ENCODE data around the gene E2F8.

E2F8 gene

DNA sequence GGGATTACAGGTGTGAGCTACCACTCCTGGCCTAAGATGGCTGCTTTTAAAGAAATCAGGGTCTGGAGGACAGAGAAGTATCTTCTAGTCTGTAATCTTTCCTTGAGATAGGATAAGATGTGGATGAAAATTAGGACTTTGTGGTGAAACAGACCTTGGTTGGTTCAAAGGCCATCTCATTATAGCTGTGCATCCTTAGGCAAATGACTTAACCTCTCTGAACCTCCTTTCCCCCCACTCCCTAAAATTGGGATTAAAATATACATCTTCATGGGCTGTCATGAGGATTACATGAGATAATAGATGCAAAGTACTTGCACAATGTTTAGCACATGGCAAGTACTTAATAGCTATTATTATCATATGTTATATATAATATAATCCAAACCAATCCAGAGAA lies 10.8 kb upstream of the E2F8 start:
- DNase-seq, result no peak

DNA sequence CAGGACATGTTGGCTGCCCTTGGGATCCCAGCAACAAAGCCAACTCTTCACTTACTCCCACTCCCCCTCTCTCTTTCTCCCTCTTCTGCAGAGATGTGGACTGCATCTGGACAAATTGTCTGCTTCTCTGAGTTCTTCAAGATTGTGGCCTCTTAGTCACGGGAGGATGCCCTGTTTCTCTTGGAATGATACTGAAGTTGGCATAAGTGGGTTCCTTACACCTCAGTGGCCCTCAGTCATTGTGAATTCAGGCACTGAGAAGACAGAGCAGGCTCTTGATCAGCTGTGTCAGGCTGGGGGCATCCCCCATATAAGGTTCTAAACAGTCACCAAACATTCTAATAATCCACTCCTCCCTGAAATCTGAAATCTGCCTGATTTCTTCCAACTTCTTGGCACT lies 6.1 kb upstream of the E2F8 start:
- DNase-seq, result no peak

DNA sequence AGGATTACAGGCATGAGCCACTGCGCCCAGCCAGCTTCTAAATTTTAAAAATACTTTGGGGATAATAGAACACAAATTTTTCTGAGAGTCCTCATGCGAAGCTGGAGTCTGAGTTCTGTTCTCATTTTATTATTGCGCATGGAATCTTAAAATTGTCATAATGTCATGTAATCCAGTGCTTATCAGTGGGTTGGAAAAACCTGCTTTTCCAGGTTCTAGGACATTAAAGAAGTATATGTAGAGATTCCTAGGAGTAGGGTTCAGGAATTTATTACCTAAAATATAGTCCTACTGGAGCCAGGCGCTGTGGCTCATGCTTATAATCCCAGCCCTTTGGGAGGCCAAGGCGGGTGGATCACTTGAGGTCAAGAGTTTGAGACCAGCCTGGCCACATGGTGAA lies 4.6 kb upstream of the E2F8 start:
- DNase-seq, result no peak

DNA sequence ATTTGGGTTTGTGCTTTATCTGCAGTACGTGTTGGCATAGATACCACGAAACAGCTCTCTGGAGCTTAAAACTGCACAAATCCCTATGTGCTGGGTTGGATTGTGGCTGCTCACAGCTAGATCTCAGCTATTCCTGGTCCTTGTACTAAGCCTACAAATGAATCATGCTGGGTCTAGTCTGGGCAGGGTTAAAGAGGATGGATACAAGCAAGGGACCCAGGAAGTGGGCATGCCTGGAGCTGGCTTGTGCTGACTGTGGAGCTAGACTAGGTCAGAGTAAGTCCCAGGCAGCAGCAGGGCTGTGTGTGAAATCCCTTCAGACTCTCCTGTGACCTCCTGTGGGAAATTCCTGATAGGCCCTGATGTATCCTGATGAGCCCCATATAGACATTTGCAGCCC lies 3.9 kb upstream of the E2F8 start:
- no peak for DNase-seq

DNA sequence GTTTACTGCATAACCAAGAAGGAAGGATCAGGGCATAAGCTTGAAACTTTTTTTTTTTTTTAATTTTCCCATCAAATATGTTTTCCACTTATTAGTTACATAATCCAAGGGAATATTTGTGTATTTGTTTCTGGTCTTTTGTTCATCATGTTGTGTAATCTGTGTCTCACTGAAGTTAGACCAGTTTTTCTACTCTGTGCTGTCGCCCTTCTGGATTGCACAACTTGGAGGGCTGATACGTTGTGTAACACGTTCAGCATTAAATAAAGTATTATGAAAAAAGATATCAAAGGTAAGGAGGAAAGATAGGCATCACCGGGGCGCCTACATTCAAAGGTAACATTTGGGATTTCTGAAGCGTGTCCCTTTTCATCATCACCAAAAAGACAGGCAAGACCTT lies 3.3 kb upstream of the E2F8 start:
- DNase-seq, result no peak

DNA sequence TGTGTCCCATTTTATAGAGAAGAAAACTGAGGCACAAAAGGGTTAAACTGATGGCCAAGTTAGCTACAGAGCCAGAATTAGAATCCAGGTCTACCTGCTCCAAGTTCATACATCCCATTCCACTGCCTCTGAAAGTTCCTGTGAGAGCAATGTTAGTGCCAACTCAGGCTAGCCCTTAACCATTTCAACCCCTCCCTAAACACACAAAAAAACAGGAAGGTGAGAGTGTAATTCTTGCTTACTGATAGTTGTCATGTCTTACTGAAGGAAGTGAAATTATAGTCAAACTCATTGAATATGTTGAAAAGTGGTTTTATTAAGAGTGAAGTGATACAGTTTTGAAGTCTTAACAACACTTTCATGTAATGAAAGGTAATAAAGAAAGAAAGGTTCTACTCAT lies 2.9 kb upstream of the E2F8 start:
- no peak for DNase-seq

DNA sequence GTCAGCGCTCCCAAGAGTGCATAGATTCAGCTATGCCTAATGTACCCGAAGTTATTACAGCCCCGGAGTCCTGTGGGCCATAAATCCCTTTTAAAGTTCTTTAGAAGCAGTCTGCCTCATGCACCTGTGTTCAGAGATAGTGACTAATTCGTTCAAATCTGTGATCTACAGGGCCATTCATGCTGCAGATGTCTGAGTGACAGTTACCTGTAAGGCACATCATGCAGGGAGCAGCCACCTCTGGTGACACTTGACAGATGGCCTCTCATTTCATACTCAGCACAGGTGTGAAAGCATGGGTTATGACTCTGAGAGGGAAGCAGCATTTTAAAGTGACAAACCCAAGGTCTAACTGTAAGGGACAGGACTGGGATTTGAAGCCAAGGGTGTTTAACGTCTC lies 2.4 kb upstream of the E2F8 start:
- DNase-seq, result no peak

DNA sequence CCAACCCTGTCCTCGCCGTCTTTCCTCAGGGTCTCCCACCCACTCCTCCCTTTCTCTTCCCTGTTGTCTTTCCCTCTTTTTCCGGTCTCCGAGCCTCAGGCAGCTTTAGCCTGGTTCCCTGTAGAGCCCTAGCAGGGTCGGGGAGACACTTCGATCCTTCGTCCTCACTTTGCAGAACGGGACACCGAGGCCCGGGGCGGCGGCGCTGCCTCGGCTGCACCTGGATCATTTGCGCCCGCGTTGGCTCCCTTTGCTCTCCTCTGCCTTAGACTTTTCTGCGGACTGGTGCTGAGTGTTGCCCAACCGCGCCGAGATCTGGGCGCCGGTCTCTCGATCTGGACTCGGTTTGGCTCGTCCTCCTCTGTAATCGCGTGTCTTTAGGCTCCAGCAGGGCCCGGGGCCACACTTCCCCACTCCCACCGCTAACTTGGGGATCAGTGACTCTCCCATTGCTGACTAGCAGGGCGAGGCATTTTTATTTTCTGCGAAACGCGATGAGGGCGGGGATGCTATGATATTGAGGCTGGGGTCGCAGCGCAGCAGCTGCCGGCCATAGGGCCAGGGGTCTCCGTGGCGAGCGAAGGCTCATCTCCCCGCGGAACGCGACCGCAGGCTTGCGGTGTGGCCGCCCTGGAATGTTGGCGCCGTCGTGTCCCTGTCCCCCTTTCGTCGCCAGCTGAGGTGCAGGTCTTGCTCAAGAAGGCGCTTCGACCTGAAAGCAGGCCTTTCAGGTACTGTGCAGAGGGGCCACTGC lies 1.6 kb upstream of the E2F8 start:
- no peak for DNase-seq

DNA sequence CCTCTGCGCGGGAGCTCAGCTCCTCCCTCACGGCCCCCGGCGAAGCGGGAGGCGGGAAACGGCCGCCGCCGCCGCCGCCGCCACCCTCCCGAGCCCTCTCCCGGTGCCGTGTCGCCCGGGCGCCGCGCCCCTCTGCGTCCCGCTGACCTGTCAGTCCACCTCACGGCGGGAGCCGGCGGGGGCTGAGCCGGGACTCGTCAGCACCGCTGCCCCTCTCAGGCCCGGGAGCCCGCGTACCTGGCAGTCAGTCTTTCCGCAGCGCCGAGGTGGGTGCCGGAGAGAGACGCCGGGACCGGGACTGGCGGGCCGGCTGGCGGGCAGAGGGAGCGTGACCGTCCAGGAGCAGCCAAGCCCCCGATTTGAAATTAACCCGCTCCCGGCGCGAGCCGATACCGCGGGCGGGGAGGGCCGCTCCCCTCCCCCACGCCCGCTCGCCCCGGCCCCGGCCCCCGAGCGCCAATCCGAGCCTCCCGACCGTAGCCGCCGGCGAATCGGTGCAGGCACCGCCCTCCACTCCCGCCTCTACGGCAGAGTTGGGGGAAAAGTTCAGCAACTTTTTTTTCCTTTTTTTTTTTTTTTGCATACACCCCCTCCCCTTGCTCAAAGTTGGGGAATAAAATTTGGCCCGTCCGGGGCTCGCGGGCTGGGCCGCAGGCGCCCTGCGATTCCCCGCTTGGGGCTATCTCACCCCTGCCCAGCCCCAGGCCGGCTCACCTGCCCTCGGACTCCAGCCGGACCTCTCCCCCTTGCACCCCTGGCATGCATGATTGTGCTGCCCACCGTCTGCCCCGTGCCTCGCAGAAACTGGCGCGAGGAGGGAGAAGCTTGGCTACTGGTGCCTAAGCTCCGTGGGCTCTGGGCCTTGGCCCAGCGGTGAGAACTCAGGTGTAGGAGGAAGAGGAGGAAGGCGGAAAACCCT lies 774 bp upstream of the E2F8 start:
- no peak for DNase-seq

DNA sequence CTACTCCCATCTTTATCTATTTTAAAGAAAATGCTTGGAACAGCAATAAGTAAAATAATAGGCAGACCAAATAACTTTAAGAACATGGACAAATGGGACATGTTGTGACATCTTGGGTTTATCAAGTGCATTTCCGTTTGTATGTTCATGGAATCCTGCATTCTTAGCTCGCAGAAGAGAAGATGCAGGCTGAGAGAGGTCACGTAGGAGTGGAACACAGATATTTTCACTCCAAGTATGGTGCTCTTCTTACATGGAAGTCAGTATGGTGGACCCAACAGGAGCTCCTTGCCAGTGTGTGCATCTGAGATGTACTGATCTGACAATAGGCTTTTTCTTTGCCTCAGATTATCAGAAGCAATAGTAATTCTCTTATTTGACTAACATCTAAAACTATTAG lies 1.7 kb downstream of the E2F8 start:
- DNase-seq, result no peak

DNA sequence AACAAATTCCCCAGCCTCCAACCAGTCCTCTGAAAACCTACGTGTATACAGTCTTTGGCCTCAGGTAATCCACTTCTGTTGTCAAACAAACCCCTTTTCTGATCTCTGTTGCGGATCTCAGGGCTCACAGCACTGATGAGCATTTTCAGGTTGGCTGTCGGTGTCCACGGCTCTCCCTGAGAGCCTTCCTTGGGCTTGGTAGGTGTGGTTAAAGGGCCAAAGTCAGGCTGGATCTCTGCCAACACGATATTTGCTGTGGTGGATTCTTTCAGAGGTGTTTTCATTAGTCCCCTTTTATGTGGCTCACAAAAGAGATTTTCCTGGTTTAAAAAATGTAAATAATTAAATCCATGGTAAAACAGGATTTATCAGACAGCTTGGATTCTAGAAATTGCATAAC lies 2.9 kb downstream of the E2F8 start:
- no peak for DNase-seq

DNA sequence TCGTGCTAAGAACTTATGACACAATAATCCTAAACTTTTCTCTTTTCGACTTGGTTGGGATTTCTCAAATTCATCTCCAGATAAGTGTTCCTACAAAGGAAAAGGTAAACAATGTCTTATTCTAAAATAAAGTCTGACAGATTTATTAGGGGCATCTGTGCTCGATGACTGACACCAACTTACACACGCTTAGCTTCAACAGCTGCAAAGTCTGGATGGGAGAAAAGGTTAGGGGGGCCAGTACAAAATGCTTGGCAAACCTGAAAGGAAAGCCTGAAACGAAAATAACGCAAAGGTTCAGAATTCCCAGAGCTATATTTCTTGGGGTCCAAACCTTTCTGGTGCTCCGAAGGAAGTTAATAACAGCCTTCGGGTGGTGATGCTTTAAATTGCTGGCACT lies 3.4 kb downstream of the E2F8 start:
- DNase-seq, result no peak

DNA sequence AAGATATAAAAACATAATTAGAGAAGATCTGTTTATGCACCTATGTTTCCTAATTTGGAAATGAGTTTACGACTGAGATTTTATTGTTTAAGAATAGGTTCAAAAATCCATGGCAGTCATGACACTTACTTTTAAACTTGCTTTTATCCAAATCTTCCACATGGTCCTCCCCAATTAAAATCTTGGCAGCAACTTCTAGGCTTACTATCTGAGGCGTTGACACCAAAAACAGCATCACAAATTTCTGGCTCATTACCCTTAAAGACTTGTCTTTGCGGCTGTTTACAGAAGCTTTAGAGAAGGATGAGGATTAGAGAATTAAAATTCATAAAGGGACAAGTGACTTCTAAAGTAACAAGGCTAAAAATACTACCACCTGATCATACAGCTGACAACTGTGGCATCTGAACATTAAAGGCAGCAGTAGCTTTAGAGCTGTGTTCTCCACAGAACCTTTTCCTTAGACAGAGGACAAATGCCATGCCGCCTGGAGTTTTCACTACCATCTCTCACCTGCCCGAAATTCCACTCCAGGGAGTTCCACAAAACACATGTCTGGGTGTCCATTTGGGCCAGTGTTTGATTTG lies 6.4 kb downstream of the E2F8 start:
- DNase-seq, result no peak

DNA sequence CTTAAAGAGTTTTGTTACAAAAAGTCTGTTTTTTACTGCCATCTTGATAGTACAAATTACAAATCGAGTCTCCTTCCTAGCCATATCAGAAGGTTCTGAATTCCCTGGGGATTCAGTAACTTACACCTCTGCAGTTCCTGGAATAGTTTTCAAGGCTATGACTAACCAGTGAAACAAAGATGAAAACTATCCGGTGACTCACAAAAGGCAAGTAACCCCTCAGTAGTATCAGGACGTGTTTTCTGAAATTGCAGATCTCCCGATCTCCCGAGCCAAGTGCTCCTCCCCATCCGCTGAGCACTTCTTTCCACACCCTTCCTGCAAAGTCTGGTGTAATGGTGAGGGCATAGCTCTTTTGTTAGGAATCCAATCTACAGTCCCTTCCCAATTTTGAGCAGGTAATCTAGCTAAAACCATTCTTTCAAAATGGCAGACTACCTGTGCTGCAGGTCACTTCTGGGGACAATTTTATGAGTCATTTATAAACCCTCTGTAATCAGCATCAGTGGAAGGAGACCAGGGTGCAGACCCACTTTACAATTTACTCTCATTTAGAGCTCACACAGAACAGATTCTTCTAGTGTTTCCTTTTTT lies 7.7 kb downstream of the E2F8 start:
- no peak for DNase-seq

DNA sequence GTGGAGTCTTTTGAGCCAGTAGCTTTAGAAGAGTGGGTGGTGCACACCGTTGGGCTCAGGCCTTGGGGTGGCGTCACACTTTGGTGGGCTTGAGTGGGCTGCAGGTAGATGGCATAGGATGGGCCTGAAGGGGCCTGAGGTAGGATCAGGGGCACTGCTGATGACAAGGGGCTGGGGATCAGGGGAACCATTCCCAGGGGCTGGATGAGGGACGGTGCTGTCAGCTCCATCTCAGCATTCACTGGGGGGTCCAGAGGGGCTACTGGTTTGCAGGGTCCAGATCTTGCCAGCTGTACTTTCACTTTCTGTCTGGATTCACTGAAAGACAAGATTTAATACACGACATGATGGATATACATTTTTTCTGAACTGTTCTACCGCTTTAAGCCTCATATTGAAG lies 11.1 kb downstream of the E2F8 start:
- no peak for DNase-seq

DNA sequence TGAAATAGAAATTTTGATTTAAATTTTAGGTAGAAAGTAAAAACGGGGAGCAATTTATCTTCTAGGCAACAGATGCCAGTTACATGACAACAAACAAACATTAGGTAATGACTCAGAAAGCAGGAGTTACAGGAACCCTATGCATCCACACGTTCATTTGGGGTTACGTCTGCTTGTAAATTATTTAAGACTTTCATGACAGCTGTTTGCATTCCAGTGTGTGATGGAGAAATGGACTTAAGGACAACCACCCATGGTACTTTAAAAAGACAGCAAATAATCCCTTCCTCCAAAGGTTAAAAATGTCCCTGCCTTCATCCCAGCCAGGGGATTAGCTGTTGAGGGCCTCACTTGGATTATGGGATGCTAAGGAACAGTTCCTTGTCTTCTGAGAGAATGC lies 11.8 kb downstream of the E2F8 start:
- DNase-seq, result no peak

DNA sequence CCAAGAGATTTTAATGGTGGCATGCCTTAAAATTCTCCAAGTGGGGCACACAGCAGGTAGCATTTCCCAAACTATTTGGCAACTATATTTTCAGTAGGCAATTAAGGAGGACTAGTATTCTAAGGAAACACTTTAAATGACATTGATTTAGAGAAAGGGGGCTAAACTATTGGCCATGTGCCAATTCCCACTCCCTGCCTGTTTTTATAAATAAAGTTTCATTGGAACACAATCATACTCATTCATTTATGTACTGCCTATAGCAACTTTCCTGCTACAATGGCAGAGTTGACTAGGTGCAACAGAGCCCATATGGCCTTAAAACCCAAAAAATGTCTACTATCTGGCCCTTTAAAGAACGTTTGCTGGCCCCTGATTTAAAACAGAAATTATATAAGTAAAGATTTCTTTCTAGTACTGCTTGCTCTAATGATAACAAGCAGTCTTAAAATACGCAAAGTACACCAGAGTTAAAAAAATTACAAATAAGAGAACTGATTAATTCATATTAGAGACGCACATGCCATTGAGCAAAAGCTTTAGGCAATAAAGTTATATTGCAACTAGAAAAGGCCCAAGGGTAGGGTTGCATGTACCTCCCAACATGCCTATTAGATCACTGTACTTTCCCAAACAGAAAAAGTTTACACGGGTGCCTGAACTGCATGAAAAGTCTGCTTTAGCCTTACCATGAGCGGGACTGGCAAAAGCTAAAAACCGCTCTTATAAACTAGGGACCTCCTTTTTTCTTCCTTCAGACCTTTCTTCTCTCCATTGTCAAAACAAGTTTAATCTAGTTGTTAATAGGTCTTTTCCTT lies 14.2 kb downstream of the E2F8 start:
- no peak for DNase-seq

DNA sequence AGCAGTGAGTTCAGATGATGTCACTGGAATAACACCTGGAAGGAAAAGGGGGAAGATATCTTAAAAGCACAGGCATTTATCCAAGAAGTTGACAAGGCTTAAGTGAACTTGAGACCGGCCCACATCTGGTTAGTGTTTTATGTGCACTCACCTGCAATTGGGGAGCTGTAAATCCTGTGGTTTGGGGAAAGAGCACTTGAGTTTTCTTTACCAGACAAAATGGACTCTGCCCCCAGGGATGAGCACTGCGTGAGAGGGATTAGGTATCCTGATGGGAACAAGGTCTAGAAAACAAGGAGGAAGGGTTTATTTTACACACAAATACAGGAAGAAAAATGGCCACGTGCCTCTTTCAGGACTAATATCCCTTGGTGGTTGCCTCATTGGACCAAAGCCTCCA lies 15.2 kb downstream of the E2F8 start:
- no peak for DNase-seq

DNA sequence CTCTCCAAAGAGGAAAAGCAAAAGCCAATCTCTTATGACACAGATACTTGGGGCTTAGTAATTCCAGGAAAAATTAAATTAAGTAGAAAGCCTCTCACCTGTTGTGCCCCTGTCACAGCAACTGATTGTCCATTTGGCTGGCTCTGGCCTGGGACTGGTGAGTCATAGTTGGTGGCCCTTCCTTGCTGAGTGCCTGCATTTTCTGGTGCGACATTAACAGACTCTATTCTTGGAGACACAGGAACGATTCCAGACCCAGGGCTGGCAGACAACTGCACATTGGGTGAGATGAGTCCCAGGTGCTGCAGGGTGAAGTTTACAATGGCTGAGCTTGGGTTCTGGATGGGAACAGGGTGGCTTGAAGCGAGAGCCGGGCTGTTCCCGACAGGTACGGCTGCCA lies 15.6 kb downstream of the E2F8 start:
- no peak for DNase-seq

DNA sequence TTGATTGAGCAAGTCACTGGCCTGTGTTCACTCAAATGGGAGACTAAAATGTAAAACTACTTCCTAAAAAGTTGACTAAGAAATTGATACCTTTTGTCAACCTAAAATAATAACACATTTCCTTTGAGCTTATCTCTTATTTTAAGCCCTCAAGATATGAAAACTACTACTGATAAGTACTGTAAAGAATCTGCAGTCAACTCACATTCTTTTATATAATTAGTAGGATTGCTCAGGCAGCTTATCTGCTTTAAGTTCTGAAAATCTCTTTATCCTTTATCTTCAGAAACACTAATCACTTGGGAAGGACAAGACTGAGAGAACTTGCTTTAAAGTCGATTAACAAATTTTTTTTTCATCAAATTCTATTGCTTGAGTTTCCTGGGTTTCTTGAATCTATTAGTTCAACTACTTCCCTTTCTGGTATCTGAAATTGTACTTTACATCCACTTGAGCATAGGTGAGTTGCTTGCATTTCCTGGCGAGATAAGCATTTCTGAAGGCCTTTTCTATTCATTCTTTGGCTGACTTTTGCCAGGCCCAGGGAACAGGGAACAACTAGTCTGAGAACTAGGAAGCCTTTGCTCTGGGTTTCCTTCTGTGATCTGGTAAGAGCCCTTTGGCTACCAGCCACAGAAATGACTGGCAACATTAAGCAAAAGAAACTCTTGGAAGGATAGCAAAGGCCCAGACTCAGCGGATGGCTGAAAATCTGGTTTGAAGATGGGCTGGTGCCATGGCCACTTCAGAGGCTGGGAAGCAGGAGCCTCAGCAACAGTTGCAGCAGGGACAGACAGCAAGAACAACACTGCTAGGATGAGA lies 19.6 kb downstream of the E2F8 start:
- DNase-seq, result no peak

DNA sequence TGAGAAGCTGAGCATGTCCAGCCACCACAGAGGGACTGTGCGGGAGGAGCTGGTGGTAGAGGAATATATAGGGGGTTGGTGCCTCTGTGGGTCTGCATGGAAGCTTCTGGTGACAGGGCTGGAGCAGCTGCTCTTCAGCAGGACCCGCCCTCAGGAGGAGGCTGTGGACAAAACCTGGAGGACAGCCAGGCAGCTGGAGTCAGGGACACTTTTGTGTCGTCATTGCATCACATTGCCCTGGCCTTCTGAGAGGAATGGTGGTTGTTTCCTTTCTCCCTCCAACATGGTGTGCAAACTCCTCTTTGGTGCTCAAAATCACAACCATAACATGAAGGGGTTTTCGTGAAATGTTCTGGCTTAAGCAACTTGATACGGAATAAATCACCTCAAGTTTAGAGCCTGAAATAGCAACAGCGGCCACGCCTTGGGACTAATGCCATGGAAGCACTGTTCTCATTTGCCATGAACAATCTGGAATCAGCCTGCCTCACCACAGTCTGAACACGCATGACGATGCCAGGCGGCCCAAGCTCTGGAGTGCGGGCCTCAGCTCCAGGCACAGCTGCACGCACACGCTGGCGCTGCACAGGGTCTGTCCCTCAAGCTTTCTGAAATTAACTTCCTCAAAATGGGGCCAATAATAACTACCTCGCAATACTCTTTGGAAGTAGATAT lies 21.8 kb downstream of the E2F8 start:
- peak; percentile 21 for DNase-seq
